Measurements from ENCODE around the gene BORCS5. TPM values are rescaled to one million over a fixed set of nuclear protein-coding genes. Genes with fewer than 3 reads are reported as not detected.

BORCS5 gene
- total RNA-seq, 4 donors from 2014 or later, result 0.51 to 87.1 (median 17.9) TPM

GRCh38 chr12:12376646-12377448 lies 20.0 kb downstream of the BORCS5 start:
- no peak overlapping the region for H3K27ac ChIP-seq
- no peaks in the 10 kb centered on the region for H3K9me3 ChIP-seq
- no peaks in the 10 kb centered on the region for H3K27me3 ChIP-seq
- TF ChIP-seq CTCF (IDR thresholded peaks at IDR 0.05), result peak; percentile 69 to 91 (median 76)
- TF ChIP-seq POLR2A (IDR thresholded peaks at IDR 0.05), result no peak
- no peak overlapping the region for H3K4me3 ChIP-seq
- intact Hi-C loops (cut with DNase I; ENCODE audit: low total_unique reads), result loop anchor here (5.0 to 10.0 kb wide), 2 partner anchors 188 to 325 kb away; partner anchors contain the start of gene DUSP16
- DNase-seq, result peak in 1 of 2 donors; percentile 50
- H3K4me1 ChIP-seq, result no peaks in the 10 kb centered on the region
- no peaks in the 10 kb centered on the region for H3K36me3 ChIP-seq

GRCh38 chr12:12378616-12379015 lies 21.7 kb downstream of the BORCS5 start:
- TF ChIP-seq CTCF (IDR thresholded peaks at IDR 0.05), result no peak
- Histone ChIP-seq H3K4me3 (no peak overlapping the region), H3K9me3 (no peaks in the 10 kb centered on the region), H3K36me3 (no peaks in the 10 kb centered on the region), H3K4me1 (no peaks in the 10 kb centered on the region), H3K27me3 (no peaks in the 10 kb centered on the region), H3K27ac (no peak overlapping the region)
- no peak for DNase-seq
- intact Hi-C loops (cut with DNase I; ENCODE audit: low total_unique reads), result loop anchor here (5.0 to 10.0 kb wide), 2 partner anchors 186 to 324 kb away; partner anchors contain the start of gene DUSP16

- Histone ChIP-seq H3K9me3 (no peaks in the 10 kb centered on the region), H3K4me3 (no peak overlapping the region), H3K27me3 (no peaks in the 10 kb centered on the region), H3K36me3 (no peaks in the 10 kb centered on the region), H3K4me1 (no peaks in the 10 kb centered on the region), H3K27ac (no peak overlapping the region)
- intact Hi-C loops (cut with DNase I; ENCODE audit: low total_unique reads), result loop anchor here (5.0 to 10.0 kb wide), 2 partner anchors 185 to 322 kb away; partner anchors contain the start of gene DUSP16
- TF ChIP-seq POLR2A (IDR thresholded peaks at IDR 0.05) (no peak), CTCF (IDR thresholded peaks at IDR 0.05) (no peak)
- DNase-seq, result no peak
Observed at GRCh38 chr12:12379831-12380730, 23.2 kb downstream of the BORCS5 start.

GRCh38 chr12:12380949-12381593 lies 24.2 kb downstream of the BORCS5 start:
- TF ChIP-seq CTCF (IDR thresholded peaks at IDR 0.05), result no peak
- no peak for TF ChIP-seq POLR2A (IDR thresholded peaks at IDR 0.05)
- Histone ChIP-seq H3K4me3 (no peak overlapping the region), H3K4me1 (no peaks in the 10 kb centered on the region), H3K36me3 (no peaks in the 10 kb centered on the region), H3K9me3 (no peaks in the 10 kb centered on the region), H3K27me3 (no peaks in the 10 kb centered on the region), H3K27ac (no peak overlapping the region)
- DNase-seq, result no peak
- intact Hi-C loops (cut with DNase I; ENCODE audit: low total_unique reads), result no loop called here

Data from uterus (tissue), 4 donors.